Liver (tissue), 9 donors: Measurements from ENCODE around the gene TMLHE. TPM values are rescaled to one million over a fixed set of nuclear protein-coding genes. Genes with fewer than 3 reads are reported as not detected.

Experiments
- DNase-seq: peaks from one replicate; pipeline ENCODE4 v3.0.0-alpha.2; 2017; ENCODE audit warnings: low spot score
- H3K27ac ChIP-seq, 2 donors: one replicate each; pipeline ENCODE4 v1.7.0; 2013; ENCODE audit warnings: inconsistent platforms in 2 of 2, low read length in 2 of 2, control low read depth in 1 of 2, low read depth in 1 of 2, mild to moderate bottlenecking in 1 of 2
- H3K27me3 ChIP-seq, 4 donors: one replicate each; pipeline versions ENCODE4 v1.6.1 to v1.7.0; 2013; ENCODE audit warnings: low read length in 3 of 4, inconsistent platforms in 1 of 4, mild to moderate bottlenecking in 1 of 4, moderate library complexity in 1 of 4; ENCODE audit not compliant: control insufficient read depth in 4 of 4, insufficient read depth in 4 of 4
- H3K36me3 ChIP-seq, 4 donors: one replicate each; pipeline versions ENCODE4 v1.6.1 to v1.7.0; 2013; ENCODE audit warnings: low read length in 3 of 4, mild to moderate bottlenecking in 3 of 4, low read depth in 1 of 4, moderate library complexity in 1 of 4; ENCODE audit not compliant: control insufficient read depth in 4 of 4, insufficient read depth in 3 of 4
- H3K4me1 ChIP-seq, 4 donors: one replicate each; pipeline versions ENCODE4 v1.6.1 to v1.7.0; 2013; ENCODE audit warnings: low read length in 3 of 4, mild to moderate bottlenecking in 3 of 4, moderate library complexity in 1 of 4; ENCODE audit not compliant: control insufficient read depth in 4 of 4, insufficient read depth in 4 of 4
- H3K4me3 ChIP-seq, 3 donors: one replicate each; pipeline versions ENCODE4 v1.6.1 to v1.7.0; 2013; ENCODE audit warnings: low read length in 3 of 3, control low read depth in 1 of 3, low read depth in 1 of 3, mild to moderate bottlenecking in 1 of 3
- H3K9ac ChIP-seq, 2 donors: one replicate each; pipeline ENCODE4 v1.7.0; 2013; ENCODE audit warnings: low read length in 2 of 2, mild to moderate bottlenecking in 2 of 2, moderate library complexity in 2 of 2, control low read depth in 1 of 2, low read depth in 1 of 2
- H3K9me3 ChIP-seq, 4 donors: one replicate each; pipeline versions ENCODE4 v1.6.1 to v1.7.0; 2013; ENCODE audit warnings: low read length in 3 of 4; ENCODE audit not compliant: control insufficient read depth in 4 of 4
- ATF3 ChIP-seq: IDR thresholded peaks from 2 replicates; pipeline ENCODE4 v1.6.1; 2016; ENCODE audit warnings: antibody characterized with exemption
- CTCF ChIP-seq: fragments of 150-350 bp; IDR thresholded peaks from 2 replicates; pipeline ENCODE4 v1.5.1; 2017; ENCODE audit warnings: improper control_type of control experiment, low read depth, low read length; ENCODE audit not compliant: missing input control
- EGR1 ChIP-seq, 2 donors: IDR thresholded peaks; 2 replicates each; pipeline ENCODE4 v1.6.1; 2016 to 2018; ENCODE audit warnings: antibody characterized with exemption in 2 of 2, low read depth in 2 of 2
- FOXA1 ChIP-seq: IDR thresholded peaks from 2 replicates; pipeline ENCODE4 v1.6.1; 2016; ENCODE audit warnings: antibody characterized with exemption
- FOXA2 ChIP-seq: IDR thresholded peaks from 2 replicates; pipeline ENCODE4 v1.6.1; 2016; ENCODE audit warnings: antibody characterized with exemption
- GABPA ChIP-seq, 2 donors: IDR thresholded peaks in 1 of 2; conservative IDR thresholded peaks in 1 of 2; 2 replicates each; pipeline ENCODE4 v1.6.1; 2016; ENCODE audit warnings: antibody characterized with exemption in 2 of 2, mild to moderate bottlenecking in 1 of 2, moderate library complexity in 1 of 2
- HNF4A ChIP-seq, 2 donors: conservative IDR thresholded peaks; 2 replicates each; pipeline ENCODE4 v1.6.1; 2016; ENCODE audit warnings: antibody characterized with exemption in 2 of 2, mild to moderate bottlenecking in 2 of 2
- HNF4G ChIP-seq: IDR thresholded peaks from 2 replicates; pipeline ENCODE4 v1.6.1; 2016; ENCODE audit warnings: antibody characterized with exemption
- JUND ChIP-seq, 2 donors: IDR thresholded peaks; 2 replicates each; pipeline ENCODE4 v1.6.1; 2016; ENCODE audit warnings: antibody characterized with exemption in 2 of 2
- NR2F2 ChIP-seq: IDR thresholded peaks from 2 replicates; pipeline ENCODE4 v1.6.1; 2016; ENCODE audit warnings: antibody characterized with exemption
- RAD21 ChIP-seq, 2 donors: IDR thresholded peaks; 2 replicates each; pipeline ENCODE4 v1.6.1; 2016; ENCODE audit warnings: antibody characterized with exemption in 2 of 2, mild to moderate bottlenecking in 2 of 2
- TAF1 ChIP-seq: conservative IDR thresholded peaks from 2 replicates; pipeline ENCODE4 v1.6.1; 2016; ENCODE audit warnings: antibody characterized with exemption, mild to moderate bottlenecking
- YY1 ChIP-seq: IDR thresholded peaks from 2 replicates; pipeline ENCODE4 v1.6.1; 2016; ENCODE audit warnings: antibody characterized with exemption, mild to moderate bottlenecking
- WGBS: extraction: QIAGEN DNeasy Blood & Tissue Kit; methylation state at CpG from one replicate; pipeline ENCODE4 v1.1.7; 2013; 5-methylcytosine and 5-hydroxymethylcytosine counted together
- polyA plus RNA-seq, 2 donors: library from polyadenylated mRNA; stranded (reverse) in 1 of 2; unstranded in 1 of 2; fragments of 200-250 nt in 1 of 2; fragments of >200 nt in 1 of 2; fragmentation: Nextera tagmentation in 1 of 2; extraction: Ambion mirVana in 1 of 2; gene quantifications; one replicate each; pipeline versions ENCODE4 v1.2.1 to v1.2.3, GENCODE V29; 2013 to 2015
- total RNA-seq, 2 donors: library from RNA; depleted of rRNA; stranded (reverse); fragments of >200 nt; gene quantifications; one replicate each; pipeline ENCODE4 v1.2.3, GENCODE V29; 2014
- TF ChIP-seq, protein P1 (sequence below): IDR thresholded peaks from 2 replicates; pipeline ENCODE4 v1.6.1; 2016; ENCODE audit warnings: antibody characterized with exemption
- TF ChIP-seq, protein P2 (sequence below): IDR thresholded peaks from 2 replicates; pipeline ENCODE4 v1.6.1; 2016; ENCODE audit warnings: antibody characterized with exemption
- TF ChIP-seq, protein P3 (sequence below): IDR thresholded peaks from 2 replicates; pipeline ENCODE4 v1.6.1; 2016; ENCODE audit warnings: antibody characterized with exemption, mild to moderate bottlenecking
- donor health status: healthy.
- donor health status: healthy.
- donor health status: healthy.
- donor health status: healthy.
- donor health status: healthy.

Gene TMLHE
- total and polyA plus RNA-seq, 4 donors: 10.4 to 21.3 (median 12.2) TPM

GRCh38 chrX:155577682-155578081 is 35.1 kb downstream of the TMLHE start:
- no peak for TF ChIP-seq FOXA2
- no peak for TF ChIP-seq FOXA1
- TF ChIP-seq YY1: no peak
- no peak for TF ChIP-seq HNF4G
- TF ChIP-seq GABPA (IDR thresholded peaks at IDR 0.05 in 1 of 2, conservative IDR thresholded peaks at IDR 0.05 in 1 of 2): no peak
- no peak for TF ChIP-seq RAD21 (IDR thresholded peaks at IDR 0.05)
- TF ChIP-seq ATF3: no peak
- TF ChIP-seq TAF1: no peak
- TF ChIP-seq HNF4A (conservative IDR thresholded peaks at IDR 0.05): no peak
- no peak for TF ChIP-seq EGR1 (IDR thresholded peaks at IDR 0.05; ENCODE audit: low read depth in 2 of 2)
- TF ChIP-seq JUND (IDR thresholded peaks at IDR 0.05): no peak
- TF ChIP-seq, protein P1, sequence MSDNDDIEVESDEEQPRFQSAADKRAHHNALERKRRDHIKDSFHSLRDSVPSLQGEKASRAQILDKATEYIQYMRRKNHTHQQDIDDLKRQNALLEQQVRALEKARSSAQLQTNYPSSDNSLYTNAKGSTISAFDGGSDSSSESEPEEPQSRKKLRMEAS: no peak
- no peak for TF ChIP-seq NR2F2
- TF ChIP-seq, protein P2, sequence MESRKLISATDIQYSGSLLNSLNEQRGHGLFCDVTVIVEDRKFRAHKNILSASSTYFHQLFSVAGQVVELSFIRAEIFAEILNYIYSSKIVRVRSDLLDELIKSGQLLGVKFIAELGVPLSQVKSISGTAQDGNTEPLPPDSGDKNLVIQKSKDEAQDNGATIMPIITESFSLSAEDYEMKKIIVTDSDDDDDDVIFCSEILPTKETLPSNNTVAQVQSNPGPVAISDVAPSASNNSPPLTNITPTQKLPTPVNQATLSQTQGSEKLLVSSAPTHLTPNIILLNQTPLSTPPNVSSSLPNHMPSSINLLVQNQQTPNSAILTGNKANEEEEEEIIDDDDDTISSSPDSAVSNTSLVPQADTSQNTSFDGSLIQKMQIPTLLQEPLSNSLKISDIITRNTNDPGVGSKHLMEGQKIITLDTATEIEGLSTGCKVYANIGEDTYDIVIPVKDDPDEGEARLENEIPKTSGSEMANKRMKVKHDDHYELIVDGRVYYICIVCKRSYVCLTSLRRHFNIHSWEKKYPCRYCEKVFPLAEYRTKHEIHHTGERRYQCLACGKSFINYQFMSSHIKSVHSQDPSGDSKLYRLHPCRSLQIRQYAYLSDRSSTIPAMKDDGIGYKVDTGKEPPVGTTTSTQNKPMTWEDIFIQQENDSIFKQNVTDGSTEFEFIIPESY: no peak
- TF ChIP-seq CTCF: no peak
- TF ChIP-seq, protein P3, sequence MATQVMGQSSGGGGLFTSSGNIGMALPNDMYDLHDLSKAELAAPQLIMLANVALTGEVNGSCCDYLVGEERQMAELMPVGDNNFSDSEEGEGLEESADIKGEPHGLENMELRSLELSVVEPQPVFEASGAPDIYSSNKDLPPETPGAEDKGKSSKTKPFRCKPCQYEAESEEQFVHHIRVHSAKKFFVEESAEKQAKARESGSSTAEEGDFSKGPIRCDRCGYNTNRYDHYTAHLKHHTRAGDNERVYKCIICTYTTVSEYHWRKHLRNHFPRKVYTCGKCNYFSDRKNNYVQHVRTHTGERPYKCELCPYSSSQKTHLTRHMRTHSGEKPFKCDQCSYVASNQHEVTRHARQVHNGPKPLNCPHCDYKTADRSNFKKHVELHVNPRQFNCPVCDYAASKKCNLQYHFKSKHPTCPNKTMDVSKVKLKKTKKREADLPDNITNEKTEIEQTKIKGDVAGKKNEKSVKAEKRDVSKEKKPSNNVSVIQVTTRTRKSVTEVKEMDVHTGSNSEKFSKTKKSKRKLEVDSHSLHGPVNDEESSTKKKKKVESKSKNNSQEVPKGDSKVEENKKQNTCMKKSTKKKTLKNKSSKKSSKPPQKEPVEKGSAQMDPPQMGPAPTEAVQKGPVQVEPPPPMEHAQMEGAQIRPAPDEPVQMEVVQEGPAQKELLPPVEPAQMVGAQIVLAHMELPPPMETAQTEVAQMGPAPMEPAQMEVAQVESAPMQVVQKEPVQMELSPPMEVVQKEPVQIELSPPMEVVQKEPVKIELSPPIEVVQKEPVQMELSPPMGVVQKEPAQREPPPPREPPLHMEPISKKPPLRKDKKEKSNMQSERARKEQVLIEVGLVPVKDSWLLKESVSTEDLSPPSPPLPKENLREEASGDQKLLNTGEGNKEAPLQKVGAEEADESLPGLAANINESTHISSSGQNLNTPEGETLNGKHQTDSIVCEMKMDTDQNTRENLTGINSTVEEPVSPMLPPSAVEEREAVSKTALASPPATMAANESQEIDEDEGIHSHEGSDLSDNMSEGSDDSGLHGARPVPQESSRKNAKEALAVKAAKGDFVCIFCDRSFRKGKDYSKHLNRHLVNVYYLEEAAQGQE: no peak
- Histone ChIP-seq H3K4me3 (no peak overlapping the region), H3K9me3 (no peaks in the 10 kb centered on the region), H3K9ac (no peak overlapping the region), H3K27ac (no peak overlapping the region), H3K27me3 (no peaks in the 10 kb centered on the region), H3K36me3 (no peaks in the 10 kb centered on the region), H3K4me1 (no peaks in the 10 kb centered on the region)
- 84% methylated on average over 2 of the region's 2 CpGs for WGBS
- DNase-seq: no peak

- Histone ChIP-seq H3K4me1 (no peaks in the 10 kb centered on the region), H3K9me3 (peaks cover 0 to 3% (median 0%) of the 10 kb centered on the region in 4 donors), H3K27me3 (no peaks in the 10 kb centered on the region), H3K9ac (no peak overlapping the region), H3K27ac (no peak overlapping the region), H3K36me3 (no peaks in the 10 kb centered on the region), H3K4me3 (no peak overlapping the region)
- no CpG with 5 or more reads among the region's 1 CpG for WGBS
- no peak for DNase-seq
- TF ChIP-seq NR2F2 (no peak), EGR1 (IDR thresholded peaks at IDR 0.05; ENCODE audit: low read depth in 2 of 2) (no peak), CTCF (no peak), TAF1 (no peak)
These were observed 49.7 kb downstream of the TMLHE start for GRCh38 chrX:155563099-155563498.
